Prostate gland (tissue), 2 donors: ENCODE measurements around the gene RING1.

Experiments used
- POLR2A ChIP-seq: fragments of 450-650 bp; IDR thresholded peaks from one replicate; pipeline ENCODE4 v1.6.1; 2016; ENCODE audit warnings: antibody characterized with exemption, mild to moderate bottlenecking
- TF ChIP-seq, protein P1 (sequence below), 4 experiments: fragments of 200-600 bp in 2 of 4; fragments of 450-650 bp in 2 of 4; sonication (generic) in 2 of 4; IDR thresholded peaks; 1 replicate in 3 of 4; 2 replicates in 1 of 4; pipeline ENCODE4 v1.5.1; 2016 to 2019; ENCODE audit warnings: antibody characterized with exemption in 4 of 4, mild to moderate bottlenecking in 2 of 4, moderate library complexity in 2 of 4

DNA sequence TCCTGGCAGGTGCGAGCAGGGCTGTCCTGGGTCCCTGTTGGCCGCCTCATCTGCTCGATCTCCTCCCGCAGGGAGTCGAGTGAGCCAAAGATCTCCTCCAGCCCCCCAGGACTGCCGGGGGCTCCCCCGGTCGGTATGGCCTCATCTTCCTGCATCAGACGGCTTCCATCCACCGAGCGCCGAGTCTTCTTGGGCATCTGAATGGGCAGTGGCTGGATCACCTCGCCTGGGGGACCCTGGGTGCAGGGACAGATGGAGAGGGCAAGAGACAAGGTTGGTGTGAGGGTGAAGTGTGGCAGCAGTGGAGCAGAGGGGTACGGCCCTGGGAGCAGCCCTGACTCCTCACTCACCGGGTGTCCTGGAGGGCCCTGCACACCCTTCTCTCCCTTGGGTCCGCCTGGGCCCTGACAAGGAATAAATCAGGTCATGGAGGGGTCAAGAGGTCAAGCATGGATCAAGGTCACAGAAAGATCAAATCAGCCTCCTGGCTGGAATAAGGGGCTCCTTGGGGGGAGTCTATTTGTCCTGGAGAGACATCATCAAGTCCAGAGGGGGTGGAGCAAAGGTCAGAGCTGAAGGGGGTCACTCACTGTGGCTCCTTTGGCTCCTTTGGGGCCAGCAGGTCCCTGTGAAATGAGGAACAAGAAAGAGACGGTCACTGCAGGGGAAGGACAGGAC, 42.6 kb upstream of the RING1 start:
- TF ChIP-seq POLR2A = no peak
- TF ChIP-seq, protein P1, sequence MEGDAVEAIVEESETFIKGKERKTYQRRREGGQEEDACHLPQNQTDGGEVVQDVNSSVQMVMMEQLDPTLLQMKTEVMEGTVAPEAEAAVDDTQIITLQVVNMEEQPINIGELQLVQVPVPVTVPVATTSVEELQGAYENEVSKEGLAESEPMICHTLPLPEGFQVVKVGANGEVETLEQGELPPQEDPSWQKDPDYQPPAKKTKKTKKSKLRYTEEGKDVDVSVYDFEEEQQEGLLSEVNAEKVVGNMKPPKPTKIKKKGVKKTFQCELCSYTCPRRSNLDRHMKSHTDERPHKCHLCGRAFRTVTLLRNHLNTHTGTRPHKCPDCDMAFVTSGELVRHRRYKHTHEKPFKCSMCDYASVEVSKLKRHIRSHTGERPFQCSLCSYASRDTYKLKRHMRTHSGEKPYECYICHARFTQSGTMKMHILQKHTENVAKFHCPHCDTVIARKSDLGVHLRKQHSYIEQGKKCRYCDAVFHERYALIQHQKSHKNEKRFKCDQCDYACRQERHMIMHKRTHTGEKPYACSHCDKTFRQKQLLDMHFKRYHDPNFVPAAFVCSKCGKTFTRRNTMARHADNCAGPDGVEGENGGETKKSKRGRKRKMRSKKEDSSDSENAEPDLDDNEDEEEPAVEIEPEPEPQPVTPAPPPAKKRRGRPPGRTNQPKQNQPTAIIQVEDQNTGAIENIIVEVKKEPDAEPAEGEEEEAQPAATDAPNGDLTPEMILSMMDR (IDR thresholded peaks at IDR 0.05) = no peak
